HCT116 (cell line): Measurements from ENCODE around the gene B3GALNT1.

Experiments used
- CEBPB ChIP-seq: IDR thresholded peaks from 2 replicates; pipeline ENCODE4 v1.6.1; 2012; ENCODE audit warnings: low read depth
- CTCF ChIP-seq, 3 experiments: fragments of 200-600 bp in 1 of 3; sonication (generic) in 1 of 3; IDR thresholded peaks in 2 of 3; conservative IDR thresholded peaks in 1 of 3; 2 replicates each; pipeline ENCODE4 v1.5.1; 2012 to 2017; ENCODE audit warnings: low read depth in 2 of 3, low read length in 2 of 3, antibody characterized with exemption in 1 of 3, borderline replicate concordance in 1 of 3, control low read depth in 1 of 3, mild to moderate bottlenecking in 1 of 3, mixed read lengths in 1 of 3, mixed run types in 1 of 3, moderate library complexity in 1 of 3; ENCODE audit not compliant: insufficient read depth in 1 of 3
- EZH2 ChIP-seq: fragments of 200-600 bp; sonication (generic); IDR thresholded peaks from 2 replicates; pipeline ENCODE4 v1.6.1; 2017; ENCODE audit warnings: antibody characterized with exemption, mixed run types
- EZH2phosphoT487 ChIP-seq: fragments of 200-600 bp; IDR thresholded peaks from 2 replicates; pipeline ENCODE4 v1.6.1; 2018; ENCODE audit warnings: antibody characterized with exemption, borderline replicate concordance
- POLR2A ChIP-seq: IDR thresholded peaks from 2 replicates; pipeline ENCODE4 v1.7.0; 2011; ENCODE audit warnings: borderline replicate concordance; ENCODE audit not compliant: insufficient read depth, insufficient read length; ENCODE audit errors: extremely low read depth
- POLR2AphosphoS5 ChIP-seq: IDR thresholded peaks from 2 replicates; pipeline ENCODE4 v1.6.1; 2011; ENCODE audit warnings: mild to moderate bottlenecking, low read depth, low read length, moderate library complexity
- REST ChIP-seq: IDR thresholded peaks from 2 replicates; pipeline ENCODE4 v1.6.1; 2012; ENCODE audit warnings: low read depth
- SP1 ChIP-seq: IDR thresholded peaks from 2 replicates; pipeline ENCODE4 v1.6.1; 2012; ENCODE audit warnings: low read depth
- YY1 ChIP-seq: IDR thresholded peaks from 2 replicates; pipeline ENCODE4 v1.6.1; 2011; ENCODE audit warnings: low read length, low read depth, moderate library complexity, mild to moderate bottlenecking; ENCODE audit not compliant: insufficient replicate concordance; ENCODE audit errors: extremely low read depth
- ZBTB33 ChIP-seq: IDR thresholded peaks from 2 replicates; pipeline ENCODE4 v1.6.1; 2011; ENCODE audit warnings: mild to moderate bottlenecking, low read length, moderate library complexity; ENCODE audit not compliant: insufficient replicate concordance; ENCODE audit errors: extremely low read depth
- ZFX ChIP-seq: fragments of 450-650 bp; IDR thresholded peaks from 2 replicates; pipeline ENCODE4 v1.6.1; 2017

- TF ChIP-seq EZH2phosphoT487: no peak
- TF ChIP-seq CEBPB: no peak
- no peak for TF ChIP-seq CTCF (IDR thresholded peaks at IDR 0.05 in 2 of 3, conservative IDR thresholded peaks at IDR 0.05 in 1 of 3; ENCODE audit: borderline replicate concordance in 1 of 3, insufficient read depth in 1 of 3, low read depth in 2 of 3, low read length in 2 of 3)
- TF ChIP-seq SP1: no peak
- TF ChIP-seq POLR2AphosphoS5: no peak
- no peak for TF ChIP-seq REST
- no peak for TF ChIP-seq POLR2A
- no peak for TF ChIP-seq ZFX
- TF ChIP-seq YY1: no peak
- TF ChIP-seq ZBTB33: no peak
- no peak for TF ChIP-seq EZH2
Observed at GRCh38 chr3:161035711-161036110, 69.4 kb downstream of the B3GALNT1 start.
